Activated CD8-positive, alpha-beta memory T cell treated with anti-CD3 and anti-CD28 coated beads, Interleukin-2, amount 50 U/mL, for 4 hours (primary cell): Measurements from ENCODE around the gene GBF1.

Experiments
- DNase-seq: peaks from one replicate; pipeline ENCODE4 v3.0.0-alpha.2; 2020

Gene GBF1

DNA sequence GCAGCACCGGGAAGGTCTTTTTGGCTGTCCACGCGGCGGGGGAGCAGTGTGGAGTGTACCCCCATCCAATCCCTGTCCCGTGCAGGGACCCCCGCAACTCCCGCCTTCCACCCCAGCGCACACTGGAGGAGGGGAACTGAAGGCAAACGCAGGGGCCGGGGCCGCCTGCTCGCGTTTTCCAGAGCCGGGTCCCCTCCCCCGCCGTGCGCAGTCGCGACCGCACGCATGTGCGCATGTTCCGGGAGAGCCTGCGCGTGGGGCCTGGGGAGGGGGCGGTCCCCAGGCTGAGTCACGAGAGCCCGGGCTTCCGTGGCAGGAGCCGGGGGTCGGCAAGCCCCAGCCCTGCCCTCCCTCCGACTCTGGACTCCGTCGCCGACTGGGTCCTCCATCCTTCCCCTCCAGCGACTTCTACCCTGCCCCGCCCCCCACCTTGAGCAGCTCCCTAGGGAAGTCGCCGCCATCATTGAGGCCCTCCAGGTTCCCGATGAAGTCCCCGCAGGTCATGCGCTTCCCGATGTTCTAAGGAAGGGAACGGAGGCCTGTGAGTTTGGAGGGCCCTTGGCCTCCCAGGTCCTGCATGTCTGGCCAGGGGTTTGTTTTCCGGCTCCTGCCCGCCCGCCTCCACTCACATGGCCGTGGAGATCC, 165.2 kb downstream of the GBF1 start:
- DNase-seq = peak; percentile 73

- no peak for DNase-seq
These were observed 166.3 kb downstream of the GBF1 start for GRCh38 chr10:102411341-102412255.

GRCh38 chr10:102412293-102412692, 167.0 kb downstream of the GBF1 start:
- no peak for DNase-seq

GRCh38 chr10:102413053-102413705, 167.8 kb downstream of the GBF1 start:
- no peak for DNase-seq

DNA sequence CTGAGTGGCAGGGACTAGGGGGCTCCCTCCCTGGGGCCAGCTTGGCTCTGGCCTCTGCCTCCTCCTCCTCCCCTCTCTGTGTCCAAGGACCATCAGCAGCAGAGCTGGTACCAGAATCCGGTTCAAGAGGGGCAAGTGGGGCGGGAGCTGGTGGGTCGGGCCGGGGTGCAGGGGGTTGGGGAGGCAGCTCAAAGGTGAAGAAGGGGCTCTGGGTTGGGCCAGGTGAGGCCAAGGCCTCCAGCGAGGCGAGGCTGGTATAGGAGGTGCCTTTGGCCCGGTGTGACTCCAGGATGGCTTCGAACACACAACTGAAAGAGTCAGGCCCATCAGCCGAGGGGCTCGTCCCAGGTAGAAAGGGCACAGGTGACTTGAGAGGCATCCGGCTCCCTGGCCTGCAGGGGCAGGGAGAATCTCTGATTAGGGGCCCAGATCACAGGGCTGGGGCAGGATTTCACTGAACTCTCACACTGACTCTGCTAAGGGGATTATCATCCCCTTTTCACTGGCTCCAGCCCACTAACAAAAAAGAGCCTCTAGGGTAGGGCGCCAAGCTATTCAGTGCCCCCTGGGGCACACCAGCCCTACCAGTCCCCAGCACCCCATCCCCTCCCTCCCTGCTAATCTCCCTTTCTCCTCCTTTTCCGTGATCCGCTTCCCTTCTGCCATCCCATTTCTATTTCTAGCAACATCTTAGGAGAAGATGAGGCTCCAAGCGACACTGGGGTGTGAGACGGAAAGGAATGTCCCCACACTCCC, 168.7 kb downstream of the GBF1 start:
- DNase-seq = no peak

- no peak for DNase-seq
These were observed 169.4 kb downstream of the GBF1 start for GRCh38 chr10:102414749-102415148.

DNA sequence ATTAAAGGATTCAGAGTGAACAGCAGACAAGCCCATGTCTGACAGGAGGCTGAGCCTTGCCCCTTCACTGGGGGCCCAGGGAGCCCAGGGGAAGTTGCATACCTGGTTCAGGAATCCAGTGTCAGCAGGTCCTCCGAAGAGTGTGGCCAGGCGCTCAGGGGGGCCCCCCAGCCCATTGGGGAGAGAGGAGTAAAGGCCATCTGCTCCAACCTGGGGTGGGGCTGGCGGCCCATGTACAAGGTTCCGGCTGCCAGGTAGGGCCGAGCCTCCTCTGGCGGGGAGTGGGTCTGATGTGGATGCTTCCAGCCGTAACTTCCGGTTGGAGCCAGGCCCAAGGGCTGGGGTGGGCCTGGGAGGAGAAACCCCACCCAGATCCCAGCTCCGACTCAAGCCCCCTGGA, 171.0 kb downstream of the GBF1 start:
- DNase-seq = no peak

- DNase-seq = no peak
These were observed 171.4 kb downstream of the GBF1 start for GRCh38 chr10:102416695-102417094.

DNA sequence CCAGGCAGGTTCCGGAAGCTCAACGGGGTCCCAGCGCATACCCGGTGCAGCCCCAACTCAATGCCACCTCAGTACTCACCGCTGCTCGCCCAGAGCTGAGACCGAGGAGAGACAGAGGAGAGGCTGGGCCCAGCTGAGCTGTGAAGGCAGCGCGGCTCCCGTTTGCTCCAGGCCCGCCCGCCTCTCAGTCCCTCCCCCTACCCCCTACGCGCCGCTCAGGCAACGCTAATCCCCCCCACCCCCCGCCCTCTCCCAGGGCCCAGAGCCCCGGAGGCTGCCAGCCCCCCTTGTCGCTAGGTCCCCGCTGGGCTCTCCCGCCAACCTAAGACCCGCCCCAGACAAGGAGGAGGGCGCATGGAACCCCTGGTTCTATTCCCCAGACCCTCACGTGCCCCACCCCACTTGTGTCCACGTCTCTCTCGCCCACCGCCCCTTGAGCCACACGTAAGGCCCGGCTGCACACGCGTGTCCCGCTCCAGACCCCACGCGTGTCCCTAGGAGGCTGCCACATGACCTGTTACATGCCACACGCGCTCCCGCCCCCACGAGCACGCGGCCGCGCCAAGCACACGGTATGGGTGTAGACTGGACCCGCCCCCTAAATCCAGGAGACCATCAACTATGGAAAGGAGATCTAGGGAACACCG, 173.4 kb downstream of the GBF1 start, which contains the start of gene PSD:
PSD (minus strand) TSS at position 164 of the 647 bp plus-strand sequence. CDS start 1,747 bp downstream, outside the sequence.
- no peak for DNase-seq

GRCh38 chr10:102419269-102420180, 174.2 kb downstream of the GBF1 start:
- peak; percentile 65 for DNase-seq

DNA sequence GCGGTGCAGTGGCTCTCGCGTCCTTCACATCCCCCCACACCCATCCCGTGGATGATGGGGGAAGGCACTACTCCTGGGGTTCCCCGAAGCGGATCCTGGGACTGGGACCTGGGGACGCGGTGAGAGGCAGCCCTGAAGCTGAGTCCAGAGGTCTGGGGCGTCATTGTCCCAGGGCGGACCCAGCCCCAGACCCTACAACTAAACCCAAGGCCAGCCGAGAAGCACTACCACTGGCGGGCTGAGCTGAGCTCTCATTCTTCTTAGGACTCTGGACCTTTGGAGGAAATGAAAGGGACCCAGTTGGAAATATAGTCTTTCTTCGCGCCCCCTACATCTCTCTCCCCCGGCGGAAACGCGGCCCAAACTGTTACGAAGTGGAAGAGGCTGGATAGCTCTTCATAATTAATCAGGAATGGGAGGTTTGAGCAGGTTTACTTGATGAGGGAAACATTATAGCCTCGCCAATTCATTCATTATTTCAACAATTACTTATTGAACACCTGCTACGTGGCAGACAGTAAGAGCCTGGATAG, 174.9 kb downstream of the GBF1 start:
- DNase-seq = no peak

DNA sequence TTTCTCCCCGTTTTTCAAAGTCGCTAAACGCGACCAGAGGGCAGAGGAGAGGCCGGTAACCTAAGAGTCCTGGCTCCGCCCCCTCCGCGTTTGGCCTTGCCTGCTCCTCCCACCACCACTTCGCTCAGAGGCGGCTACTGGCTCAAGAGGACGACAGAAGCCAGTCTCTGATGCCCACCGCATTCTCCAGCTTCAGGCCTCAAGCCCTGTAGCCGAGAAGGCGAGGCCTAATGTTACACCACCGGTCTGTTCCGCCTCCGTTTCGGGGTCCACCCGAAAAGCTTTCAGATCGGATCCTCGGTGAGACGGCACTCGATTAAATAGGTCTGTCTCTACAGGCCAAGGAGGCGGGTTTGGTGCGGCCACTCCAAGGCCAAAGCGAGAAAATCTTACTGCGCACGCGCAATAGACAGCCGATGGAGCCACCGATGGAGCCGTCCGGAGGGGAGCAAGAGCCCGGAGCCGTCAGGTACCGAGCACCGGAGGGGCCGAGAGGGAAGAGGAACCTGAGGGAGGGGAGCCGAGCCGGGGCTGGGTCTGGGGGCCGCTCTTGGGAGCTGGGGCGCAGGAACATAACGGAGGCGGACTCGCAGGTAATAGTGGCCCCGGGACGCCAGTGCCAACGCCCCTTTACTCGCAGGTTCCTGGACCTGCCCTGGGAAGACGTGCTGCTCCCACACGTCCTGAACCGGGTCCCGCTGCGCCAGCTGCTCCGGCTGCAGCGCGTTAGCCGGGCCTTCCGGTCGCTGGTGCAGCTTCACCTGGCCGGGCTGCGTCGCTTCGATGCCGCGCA, 175.6 kb downstream of the GBF1 start, which contains the start of gene FBXL15:
FBXL15 (plus strand) TSS at position 123 of the 793 bp plus-strand sequence; CDS start at position 417, 294 bp downstream.
- DNase-seq = peak; percentile 94

GRCh38 chr10:102421507-102421756, 176.1 kb downstream of the GBF1 start:
- DNase-seq = no peak

- no peak for DNase-seq
These were observed 176.6 kb downstream of the GBF1 start for GRCh38 chr10:102421757-102422512.

DNA sequence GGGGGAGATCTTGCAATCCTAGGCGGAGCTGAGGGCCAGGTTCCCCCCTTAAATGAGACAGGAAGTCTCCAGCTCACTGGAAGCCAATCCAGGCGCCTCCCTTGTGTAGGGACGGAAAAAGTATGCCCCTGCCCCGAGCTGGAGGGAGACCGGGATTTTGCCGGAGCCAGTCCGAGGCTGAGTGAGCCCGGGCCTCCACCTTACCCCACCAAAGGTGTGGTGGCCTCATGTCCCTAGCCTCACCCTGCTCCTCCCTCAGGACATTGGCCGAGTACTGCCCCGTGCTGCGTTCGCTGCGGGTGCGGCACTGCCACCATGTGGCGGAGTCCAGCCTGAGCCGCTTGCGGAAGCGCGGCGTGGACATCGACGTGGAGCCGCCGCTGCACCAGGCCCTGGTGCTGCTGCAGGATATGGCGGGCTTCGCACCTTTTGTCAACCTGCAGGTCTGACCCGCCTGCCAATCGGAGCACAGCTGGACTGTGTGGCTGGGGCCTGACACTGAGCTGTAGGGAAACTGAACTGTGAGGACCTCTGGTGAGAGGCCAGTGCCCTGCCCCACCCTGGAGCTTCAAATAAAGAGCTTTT, 177.3 kb downstream of the GBF1 start:
- DNase-seq = peak; percentile 44

DNA sequence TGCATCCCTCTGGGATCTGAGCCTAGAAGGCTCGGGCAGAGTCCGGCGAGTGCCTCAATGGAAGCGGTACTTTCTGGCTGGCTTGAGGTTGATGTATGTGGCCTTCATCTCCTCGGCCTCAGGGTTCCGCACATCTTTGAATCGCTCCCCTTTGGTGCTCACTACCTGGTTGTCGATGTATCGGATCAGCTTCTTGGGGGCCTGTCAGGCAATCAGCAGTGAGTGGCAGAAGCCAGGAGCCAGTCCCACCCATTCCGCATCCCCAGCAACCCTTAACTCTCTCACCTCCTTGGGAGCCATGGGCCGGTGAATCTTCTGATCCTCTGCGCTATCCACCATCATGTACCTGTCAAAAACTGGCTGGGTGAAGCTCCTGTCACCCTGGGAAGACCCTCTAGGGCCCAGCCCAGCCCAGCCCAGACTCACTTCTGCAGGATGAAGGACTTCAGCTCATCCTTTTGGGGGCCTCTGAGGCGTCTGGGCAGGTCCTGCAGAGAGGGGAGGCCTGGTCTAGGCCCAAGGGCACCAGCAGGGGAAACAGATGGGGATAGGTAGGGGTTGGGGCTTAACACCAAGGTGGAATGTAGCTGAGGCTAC, 178.1 kb downstream of the GBF1 start:
- no peak for DNase-seq

DNA sequence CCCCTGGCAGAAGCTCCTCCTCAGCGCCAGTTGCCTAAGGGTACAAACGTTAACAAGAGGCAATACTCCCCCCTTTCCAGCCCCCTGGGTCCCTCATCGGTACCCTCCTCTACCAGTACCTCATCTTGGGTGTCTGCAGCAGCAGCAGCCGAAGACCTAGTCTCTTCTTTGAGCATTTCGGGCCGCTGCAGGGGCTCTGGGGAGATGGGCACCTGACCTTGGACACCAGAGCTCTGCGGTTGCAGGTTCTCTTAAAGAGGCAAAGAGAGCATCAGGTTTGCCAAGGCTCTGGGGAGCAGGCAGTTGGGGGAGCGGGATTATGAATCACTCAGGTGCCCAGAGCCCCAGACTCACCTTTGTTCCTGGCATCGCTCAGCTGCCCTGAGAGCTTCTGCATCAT, 178.8 kb downstream of the GBF1 start:
- no peak for DNase-seq

DNA sequence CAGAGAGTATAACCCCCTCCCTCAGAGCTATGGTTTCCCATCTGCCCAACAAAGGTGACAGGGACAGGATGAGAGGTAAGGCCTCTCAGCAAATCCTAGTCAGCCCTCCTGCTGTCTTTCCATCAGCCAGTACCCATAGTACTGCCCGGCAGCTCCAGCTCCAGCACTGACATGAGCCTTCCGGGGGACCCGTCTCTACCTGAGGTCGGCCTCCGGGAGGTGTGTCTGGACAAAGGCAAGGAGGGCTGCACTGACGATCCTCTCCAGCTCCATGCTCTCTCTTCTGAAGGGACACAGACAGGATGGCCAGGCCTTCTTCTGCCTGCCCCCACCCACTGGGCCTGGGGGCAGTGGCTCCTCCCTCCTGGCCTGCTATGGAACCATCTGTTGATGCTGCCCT, 179.6 kb downstream of the GBF1 start:
- DNase-seq = no peak

DNA sequence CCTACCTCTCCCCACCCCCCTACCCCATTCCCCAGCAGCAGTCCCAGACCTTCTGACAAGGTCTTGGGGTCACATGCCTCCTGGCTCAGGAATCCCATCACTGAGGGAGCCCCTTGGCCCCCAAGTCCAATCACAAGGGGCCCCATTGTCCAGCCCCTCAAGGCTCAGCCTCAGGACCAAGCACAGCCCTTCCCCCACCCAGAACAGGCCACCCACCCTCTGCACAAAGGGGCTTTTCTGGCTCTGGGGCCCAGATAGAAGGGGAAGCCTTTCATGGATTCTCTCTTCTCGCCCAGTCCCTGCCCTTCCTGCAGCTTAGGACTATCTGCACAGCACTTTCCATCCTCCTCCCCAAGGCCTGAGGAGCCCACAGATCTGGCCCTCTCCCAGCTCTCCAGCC, 180.1 kb downstream of the GBF1 start:
- DNase-seq = no peak
